Stomach (tissue), 9 donors: Measurements from ENCODE around the gene ADPRHL1. TPM values are rescaled to one million over a fixed set of nuclear protein-coding genes. Genes with fewer than 3 reads are reported as not detected.
"Not testable (repeated sequence)": the region's sequence is repeated elsewhere in the genome, so short reads cannot be mapped to it uniquely, and the experiment has no call there.

Source experiments
- DNase-seq, 2 donors: peaks; one replicate each; pipeline versions ENCODE4 v3.0.0 to v3.0.0-alpha.2; 2013 to 2019
- H3K27ac ChIP-seq, 5 donors: fragments of 200-600 bp in 4 of 5; sonication (generic) in 4 of 5; one replicate each; pipeline ENCODE4 v1.5.1; 2013 to 2019; ENCODE audit warnings: mild to moderate bottlenecking in 1 of 5, moderate library complexity in 1 of 5
- H3K27me3 ChIP-seq, 3 donors: fragments of 200-600 bp; sonication (generic); one replicate each; pipeline ENCODE4 v1.5.1; 2017 to 2019; ENCODE audit warnings: mixed run types in 1 of 3
- H3K36me3 ChIP-seq, 4 donors: fragments of 200-600 bp; sonication (generic); 1 replicate in 3 of 4; 2 replicates in 1 of 4; pipeline ENCODE4 v1.5.1; 2016 to 2019
- H3K4me1 ChIP-seq, 4 donors: fragments of 200-600 bp; sonication (generic); one replicate each; pipeline ENCODE4 v1.5.1; 2016 to 2019
- H3K4me3 ChIP-seq, 4 donors: fragments of 200-600 bp; sonication (generic) in 3 of 4; one replicate each; pipeline ENCODE4 v1.5.1; 2016 to 2019; ENCODE audit warnings: mild to moderate bottlenecking in 1 of 4
- H3K9me3 ChIP-seq, 4 donors: fragments of 200-600 bp; sonication (generic); one replicate each; pipeline ENCODE4 v1.5.1; 2016 to 2019
- CTCF ChIP-seq, 7 experiments: fragments of 450-650 bp in 4 of 7; fragments of 200-600 bp in 3 of 7; sonication (generic) in 3 of 7; IDR thresholded peaks; one replicate each; pipeline ENCODE4 v1.5.1; 2016 to 2019; ENCODE audit warnings: antibody characterized with exemption in 7 of 7, control low read depth in 2 of 7, mild to moderate bottlenecking in 1 of 7
- EP300 ChIP-seq: sonication (generic); formaldehyde crosslinking; IDR thresholded peaks from one replicate; pipeline ENCODE4 v1.6.1; 2017; ENCODE audit warnings: antibody characterized with exemption
- POLR2A ChIP-seq, 4 donors: fragments of 450-650 bp; IDR thresholded peaks; one replicate each; pipeline ENCODE4 v1.6.1; 2016; ENCODE audit warnings: antibody characterized with exemption in 4 of 4, control low read depth in 2 of 4, mild to moderate bottlenecking in 1 of 4, moderate library complexity in 1 of 4
- POLR2AphosphoS5 ChIP-seq, 3 donors: sonication (generic); formaldehyde crosslinking; IDR thresholded peaks; one replicate each; pipeline ENCODE4 v1.6.1; 2016; ENCODE audit warnings: antibody characterized with exemption in 3 of 3
- WGBS, 5 donors: extraction: QIAGEN DNeasy Blood & Tissue Kit in 3 of 5; methylation state at CpG; one replicate each; pipeline versions ENCODE4 v1.1.5 to v1.1.7; 2013 to 2018; 5-methylcytosine and 5-hydroxymethylcytosine counted together
- intact Hi-C: fragments of 100-400 bp; cut with DNase I; formaldehyde crosslinking; loops from one replicate; pipeline ENCODE4 v1.15.1; 2023; ENCODE audit warnings: low total_unique reads
- polyA plus RNA-seq, 3 donors: library from polyadenylated mRNA; stranded (reverse); fragments of 200-250 nt; gene quantifications; one replicate each; pipeline ENCODE4 v1.2.3, GENCODE V29; 2013
- total RNA-seq, 5 donors: library from RNA; depleted of rRNA; stranded (reverse); fragments of >200 nt; gene quantifications; one replicate each; pipeline versions ENCODE4 v1.1.0 to v1.2.3, GENCODE V29; 2014 to 2016
- donor health status: healthy with polysubstance abuse.
- donor health status: Bipolar disorder and iron deficiency.
- donor health status: healthy.

The ADPRHL1 gene
- total and polyA plus RNA-seq, 8 donors, result 1.7 to 6.7 (median 2.7) TPM

- Histone ChIP-seq H3K4me1 (peaks cover 0 to 28% (median 6%) of the 10 kb centered on the region in 4 donors), H3K9me3 (no peaks in the 10 kb centered on the region), H3K27ac (no peak overlapping the region), H3K27me3 (no peaks in the 10 kb centered on the region), H3K4me3 (peak overlapping the region in 1 of 4 donors; percentile 4), H3K36me3 (peaks cover 21 to 74% (median 71%) of the 10 kb centered on the region in 4 donors)
- TF ChIP-seq POLR2AphosphoS5 (IDR thresholded peaks at IDR 0.05) (no peak), EP300 (no peak), POLR2A (IDR thresholded peaks at IDR 0.05) (no peak), CTCF (IDR thresholded peaks at IDR 0.05) (no peak)
- intact Hi-C loops, result no loop called here
- WGBS, 5 donors, result 44 to 71% (median 53%) methylated on average over 13 of the region's 13 CpGs
- no peak for DNase-seq
These were observed 1.6 kb upstream of the ADPRHL1 start for GRCh38 chr13:113454936-113455335.

GRCh38 chr13:113452466-113452865, 822 bp downstream of the ADPRHL1 start:
- Histone ChIP-seq H3K36me3 (peaks cover 8 to 50% (median 46%) of the 10 kb centered on the region in 4 donors), H3K9me3 (no peaks in the 10 kb centered on the region), H3K4me3 (no peak overlapping the region), H3K4me1 (peaks cover 0 to 30% (median 17%) of the 10 kb centered on the region in 4 donors), H3K27me3 (no peaks in the 10 kb centered on the region), H3K27ac (no peak overlapping the region)
- intact Hi-C loops, result no loop called here
- TF ChIP-seq POLR2A (IDR thresholded peaks at IDR 0.05) (no peak), CTCF (IDR thresholded peaks at IDR 0.05) (no peak), EP300 (no peak), POLR2AphosphoS5 (IDR thresholded peaks at IDR 0.05) (no peak)
- no peak for DNase-seq
- WGBS, 5 donors, result 50 to 67% (median 53%) methylated on average over 4 of the region's 4 CpGs

GRCh38 chr13:113451951-113452421, 1.3 kb downstream of the ADPRHL1 start:
- Histone ChIP-seq H3K27ac (peak overlapping the region in 1 of 5 donors; percentile 47), H3K9me3 (no peaks in the 10 kb centered on the region), H3K36me3 (peaks cover 8 to 45% (median 41%) of the 10 kb centered on the region in 4 donors), H3K27me3 (no peaks in the 10 kb centered on the region), H3K4me1 (peaks cover 0 to 30% (median 17%) of the 10 kb centered on the region in 4 donors), H3K4me3 (no peak overlapping the region)
- 46 to 74% (median 68%) methylated on average over 10 to 24 of the region's 24 CpGs for WGBS, 5 donors
- TF ChIP-seq EP300 (no peak), CTCF (IDR thresholded peaks at IDR 0.05) (no peak), POLR2AphosphoS5 (IDR thresholded peaks at IDR 0.05) (no peak), POLR2A (IDR thresholded peaks at IDR 0.05) (no peak)
- intact Hi-C loops, result no loop called here
- peak in 1 of 2 donors; percentile 52 for DNase-seq

GRCh38 chr13:113450861-113451620, 2.2 kb downstream of the ADPRHL1 start:
- peak; percentile 52 to 78 for DNase-seq
- 54 to 62% (median 58%) methylated on average over 18 to 19 of the region's 19 CpGs for WGBS, 5 donors
- H3K9me3 ChIP-seq, H3K4me3 ChIP-seq, H3K27ac ChIP-seq, H3K27me3 ChIP-seq, intact Hi-C loops: not testable (repeated sequence)
- TF ChIP-seq CTCF (IDR thresholded peaks at IDR 0.05), result peak in 5 of 7 experiments; percentile 5 to 50 (median 35)
- Histone ChIP-seq H3K36me3 (peaks cover under 1 to 35% (median 32%) of the 10 kb centered on the region in 4 donors), H3K4me1 (peaks cover 0 to 33% (median 20%) of the 10 kb centered on the region in 4 donors)

GRCh38 chr13:113450348-113450744, 2.9 kb downstream of the ADPRHL1 start:
- intact Hi-C loops, H3K27me3 ChIP-seq, H3K27ac ChIP-seq, DNase-seq, H3K9me3 ChIP-seq, H3K4me3 ChIP-seq: not testable (repeated sequence)
- Histone ChIP-seq H3K4me1 (peaks cover 6 to 37% (median 27%) of the 10 kb centered on the region in 4 donors), H3K36me3 (peaks cover 0 to 28% (median 26%) of the 10 kb centered on the region in 4 donors)
- 85 to 93% (median 89%) methylated on average over 8 to 9 of the region's 9 CpGs for WGBS, 5 donors
